ENCODE measurements around the gene ANKH. TPM values are rescaled to one million over a fixed set of nuclear protein-coding genes. Genes with fewer than 3 reads are reported as not detected.
"Not testable (repeated sequence)": the region's sequence is repeated elsewhere in the genome, so short reads cannot be mapped to it uniquely, and the experiment has no call there.

Gene ANKH
- total RNA-seq, 1 donor from 2014 or later: 48.9 TPM

- DNase-seq (ENCODE audit: low spot score): no peak
Measured at GRCh38 chr5:14826714-14827113, 44.9 kb downstream of the ANKH start.

GRCh38 chr5:14825977-14826376 lies 45.6 kb downstream of the ANKH start:
- no peak for DNase-seq (ENCODE audit: low spot score)

GRCh38 chr5:14824499-14824898 lies 47.1 kb downstream of the ANKH start:
- DNase-seq (ENCODE audit: low spot score): no peak

- no peak for DNase-seq (ENCODE audit: low spot score)
Measured at GRCh38 chr5:14821100-14821845, 50.3 kb downstream of the ANKH start.

- no peak for DNase-seq (ENCODE audit: low spot score)
Measured at GRCh38 chr5:14818931-14819790, 52.4 kb downstream of the ANKH start.

GRCh38 chr5:14817762-14818136 lies 53.8 kb downstream of the ANKH start:
- DNase-seq (ENCODE audit: low spot score): not testable (repeated sequence)

- no peak for DNase-seq (ENCODE audit: low spot score)
Measured at GRCh38 chr5:14816999-14817761, 54.4 kb downstream of the ANKH start.

- DNase-seq (ENCODE audit: low spot score): no peak
Measured at GRCh38 chr5:14816374-14816998, 55.1 kb downstream of the ANKH start.

- no peak for DNase-seq (ENCODE audit: low spot score)
Measured at GRCh38 chr5:14813747-14814146, 57.8 kb downstream of the ANKH start.

GRCh38 chr5:14812166-14812565 lies 59.4 kb downstream of the ANKH start:
- no peak for DNase-seq (ENCODE audit: low spot score)

- DNase-seq (ENCODE audit: low spot score): no peak
Measured at GRCh38 chr5:14810928-14811572, 60.5 kb downstream of the ANKH start.

GRCh38 chr5:14810282-14810681 lies 61.3 kb downstream of the ANKH start:
- no peak for DNase-seq (ENCODE audit: low spot score)

- DNase-seq (ENCODE audit: low spot score): peak; percentile 61
Measured at GRCh38 chr5:14809369-14810155, 62.0 kb downstream of the ANKH start.

GRCh38 chr5:14807471-14807870 lies 64.1 kb downstream of the ANKH start:
- no peak for DNase-seq (ENCODE audit: low spot score)

GRCh38 chr5:14806456-14806855 lies 65.1 kb downstream of the ANKH start:
- DNase-seq (ENCODE audit: low spot score): peak; percentile 62

- DNase-seq (ENCODE audit: low spot score): no peak
Measured at GRCh38 chr5:14802541-14802940, 69.0 kb downstream of the ANKH start.

GRCh38 chr5:14801792-14802191 lies 69.8 kb downstream of the ANKH start:
- no peak for DNase-seq (ENCODE audit: low spot score)

GRCh38 chr5:14797385-14797784 lies 74.2 kb downstream of the ANKH start:
- not testable (repeated sequence) for DNase-seq (ENCODE audit: low spot score)

- DNase-seq (ENCODE audit: low spot score): no peak
Measured at GRCh38 chr5:14794583-14795230, 76.9 kb downstream of the ANKH start.

GRCh38 chr5:14793851-14794250 lies 77.7 kb downstream of the ANKH start:
- DNase-seq (ENCODE audit: low spot score): no peak
